Adipocyte (in vitro differentiated cells): Measurements from ENCODE around the gene CTCF.
A peak's percentile ranks its signal among the peaks of the same experiment; 100 is the strongest.

Experiments
- DNase-seq: peaks from one replicate; pipeline ENCODE4 v3.0.0-alpha.2; 2015; ENCODE audit warnings: low read depth
- H3K27me3 ChIP-seq: replicated peaks from 2 replicates; pipeline ENCODE4 v1.7.0; 2013; ENCODE audit warnings: mild to moderate bottlenecking, low read length, moderate library complexity; ENCODE audit not compliant: control insufficient read depth, insufficient read depth
- H3K36me3 ChIP-seq: 2 replicates; pipeline ENCODE4 v1.7.0; 2013; ENCODE audit warnings: low read length, mild to moderate bottlenecking, moderate library complexity; ENCODE audit not compliant: control insufficient read depth, insufficient read depth, severe bottlenecking
- H3K4me1 ChIP-seq: 2 replicates; pipeline ENCODE4 v1.7.0; 2013; ENCODE audit warnings: mild to moderate bottlenecking, low read length, moderate library complexity; ENCODE audit not compliant: control insufficient read depth, insufficient read depth
- H3K4me3 ChIP-seq: 2 replicates; pipeline ENCODE4 v1.7.0; 2013; ENCODE audit warnings: mild to moderate bottlenecking, low read length, moderate library complexity
- H3K9ac ChIP-seq: 2 replicates; pipeline ENCODE4 v1.7.0; 2013; ENCODE audit warnings: mild to moderate bottlenecking, low read length, moderate library complexity
- H3K9me3 ChIP-seq: 2 replicates; pipeline ENCODE4 v1.7.0; 2013; ENCODE audit warnings: mild to moderate bottlenecking, low read length, moderate library complexity; ENCODE audit not compliant: control insufficient read depth

Gene CTCF

DNA sequence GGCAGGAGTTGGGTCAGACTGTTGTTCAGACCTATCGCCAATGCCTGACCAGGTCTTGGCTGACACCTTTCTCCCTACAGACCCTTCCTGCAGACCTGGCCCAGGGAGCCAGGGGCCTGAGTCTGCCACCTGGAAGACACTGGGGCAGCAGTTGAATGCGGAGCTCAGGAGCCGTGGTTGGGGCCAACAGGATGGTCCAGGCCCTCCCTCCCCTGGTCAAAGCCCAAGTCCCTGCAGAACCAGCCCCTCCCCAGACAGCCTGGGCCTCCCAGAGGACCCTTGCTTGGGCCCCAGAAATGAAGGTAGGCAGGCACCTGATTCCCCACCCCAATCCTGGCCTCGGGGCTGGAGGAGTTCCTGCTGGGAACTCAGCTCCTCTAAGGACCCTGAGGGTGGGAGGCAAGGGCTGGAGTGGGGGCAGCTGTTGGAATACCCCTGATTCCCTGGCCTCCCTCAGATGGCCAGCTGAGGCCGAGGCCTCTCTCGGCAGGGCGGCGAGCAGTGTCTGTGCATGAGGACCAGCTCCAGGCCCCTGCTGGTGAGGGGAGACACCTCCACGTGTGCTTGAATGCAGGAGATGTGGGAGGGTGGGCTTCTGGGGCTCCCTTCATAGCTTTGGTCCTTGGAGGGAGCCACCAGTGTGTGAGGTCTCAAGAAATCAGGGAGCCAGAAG lies 94.2 kb downstream of the CTCF start:
- H3K36me3 ChIP-seq: peaks cover 5% of the 10 kb centered on the region
- peaks cover 15% of the 10 kb centered on the region for H3K4me1 ChIP-seq
- H3K9ac ChIP-seq: no peak overlapping the region
- H3K27me3 ChIP-seq: peaks cover 10% of the 10 kb centered on the region
- no peak for DNase-seq
- no peaks in the 10 kb centered on the region for H3K9me3 ChIP-seq
- H3K4me3 ChIP-seq: no peak overlapping the region

GRCh38 chr16:67657017-67657608 lies 94.8 kb downstream of the CTCF start:
- Histone ChIP-seq H3K9me3 (no peaks in the 10 kb centered on the region), H3K27me3 (peaks cover 4% of the 10 kb centered on the region), H3K36me3 (peaks cover 5% of the 10 kb centered on the region), H3K4me3 (no peak overlapping the region), H3K9ac (no peak overlapping the region), H3K4me1 (peaks cover 15% of the 10 kb centered on the region)
- DNase-seq: no peak

- H3K4me1 ChIP-seq: peaks cover 15% of the 10 kb centered on the region
- H3K9me3 ChIP-seq: no peaks in the 10 kb centered on the region
- no peak overlapping the region for H3K4me3 ChIP-seq
- DNase-seq: no peak
- peaks cover 5% of the 10 kb centered on the region for H3K36me3 ChIP-seq
- H3K9ac ChIP-seq: no peak overlapping the region
- H3K27me3 ChIP-seq: no peaks in the 10 kb centered on the region
These were observed 95.6 kb downstream of the CTCF start for GRCh38 chr16:67657751-67658518.

- H3K36me3 ChIP-seq: peaks cover 5% of the 10 kb centered on the region
These were observed 96.7 kb downstream of the CTCF start for GRCh38 chr16:67658849-67659674.

GRCh38 chr16:67659675-67660563 lies 97.6 kb downstream of the CTCF start, which contains the start of gene ACD:
Gene ACD, minus strand, starts transcription at chr16:67660260. Its CDS starts 40 bp downstream, at chr16:67660220.
- H3K27me3 ChIP-seq: no peaks in the 10 kb centered on the region

More at GRCh38 chr16:67658849-67659674, 96.7 kb downstream of the CTCF start:
- DNase-seq: no peak
- Histone ChIP-seq H3K9me3 (no peaks in the 10 kb centered on the region), H3K4me1 (peaks cover 12% of the 10 kb centered on the region), H3K27me3 (no peaks in the 10 kb centered on the region), H3K9ac (peak overlapping the region; percentile 94), H3K4me3 (peak overlapping the region; percentile 98)

DNA sequence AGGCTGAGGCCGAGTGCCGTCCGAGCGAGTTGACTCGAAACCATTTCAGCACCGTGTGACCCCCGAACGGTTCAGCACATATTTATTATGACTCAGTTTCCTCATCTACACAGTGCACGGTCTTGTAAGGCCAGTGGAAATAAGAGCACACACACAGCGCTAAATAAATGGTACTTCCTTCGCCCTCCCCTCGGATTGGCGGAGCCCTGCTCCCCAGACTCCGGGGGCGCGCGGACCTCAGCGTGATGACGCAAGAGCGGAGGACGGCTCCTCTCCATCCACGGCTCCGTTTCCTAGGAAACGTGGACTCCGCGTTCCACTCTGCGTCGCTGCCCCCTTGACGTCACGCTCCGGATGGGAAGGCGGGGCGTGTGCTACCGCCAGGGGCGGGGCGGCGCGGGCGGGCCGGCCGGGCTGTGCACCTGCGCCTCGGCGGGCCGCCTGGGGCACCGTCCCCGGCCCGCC lies 98.3 kb downstream of the CTCF start, which contains the start of gene PARD6A:
Gene PARD6A (plus strand): TSS at position 397 of the 465 bp plus-strand sequence. CDS start 79 bp downstream, outside the sequence.
- H3K27me3 ChIP-seq: no peaks in the 10 kb centered on the region
- H3K36me3 ChIP-seq: peaks cover 5% of the 10 kb centered on the region
- peak within 1 kb of the TSS; percentile 94 for H3K9ac ChIP-seq
- peak within 1 kb of the TSS; percentile 98 for H3K4me3 ChIP-seq
- DNase-seq: peak; percentile 99
- no peaks in the 10 kb centered on the region for H3K9me3 ChIP-seq
- H3K4me1 ChIP-seq: peaks cover 15% of the 10 kb centered on the region

More at GRCh38 chr16:67659675-67660563, 97.6 kb downstream of the CTCF start, which contains the start of gene ACD:
- DNase-seq: peak; percentile 98
- Histone ChIP-seq H3K9me3 (no peaks in the 10 kb centered on the region), H3K9ac (peak within 1 kb of the TSS; percentile 94), H3K4me1 (peaks cover 12% of the 10 kb centered on the region), H3K36me3 (peaks cover 5% of the 10 kb centered on the region), H3K4me3 (peak within 1 kb of the TSS; percentile 98)

DNA sequence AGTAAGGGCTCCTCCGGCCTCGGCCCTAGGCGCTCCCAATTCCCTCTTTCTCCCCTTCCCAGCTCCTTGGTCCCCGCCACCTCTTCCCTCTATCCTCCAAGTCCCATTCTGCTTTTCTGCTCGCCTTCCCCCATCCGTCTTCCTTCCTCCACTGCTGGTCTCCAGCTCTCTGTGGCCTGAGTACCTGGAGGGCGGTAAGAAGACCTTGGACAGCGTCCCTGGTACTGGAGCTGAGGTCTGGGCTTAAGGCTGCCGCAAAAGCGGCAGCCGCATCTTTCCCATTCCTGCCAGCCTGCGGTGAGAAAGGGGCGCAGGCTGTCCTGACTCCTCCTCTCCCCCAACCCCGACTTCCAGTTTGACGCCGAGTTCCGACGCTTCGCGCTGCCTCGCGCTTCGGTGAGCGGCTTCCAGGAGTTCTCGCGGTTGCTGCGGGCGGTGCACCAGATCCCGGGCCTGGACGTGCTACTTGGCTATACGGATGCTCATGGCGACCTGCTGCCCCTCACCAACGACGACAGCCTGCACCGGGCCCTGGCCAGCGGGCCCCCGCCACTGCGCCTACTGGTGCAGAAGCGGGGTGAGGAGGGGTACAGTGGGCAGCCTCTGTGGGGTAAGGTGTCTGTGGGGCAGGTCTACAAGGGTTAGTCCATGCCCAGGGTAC lies 98.9 kb downstream of the CTCF start:
- H3K9me3 ChIP-seq: no peaks in the 10 kb centered on the region
- H3K9ac ChIP-seq: no peak overlapping the region
- no peaks in the 10 kb centered on the region for H3K27me3 ChIP-seq
- peaks cover 5% of the 10 kb centered on the region for H3K36me3 ChIP-seq
- DNase-seq: peak; percentile 31
- H3K4me3 ChIP-seq: peak overlapping the region; percentile 98
- H3K4me1 ChIP-seq: peaks cover 21% of the 10 kb centered on the region

GRCh38 chr16:67661886-67662652 lies 99.7 kb downstream of the CTCF start:
- no peak overlapping the region for H3K9ac ChIP-seq
- peaks cover 24% of the 10 kb centered on the region for H3K4me1 ChIP-seq
- H3K4me3 ChIP-seq: no peak overlapping the region
- H3K36me3 ChIP-seq: peaks cover 5% of the 10 kb centered on the region
- no peak for DNase-seq
- no peaks in the 10 kb centered on the region for H3K9me3 ChIP-seq
- H3K27me3 ChIP-seq: no peaks in the 10 kb centered on the region

GRCh38 chr16:67662653-67663010 lies 100.3 kb downstream of the CTCF start:
- peaks cover 3% of the 10 kb centered on the region for H3K36me3 ChIP-seq
- H3K9ac ChIP-seq: no peak overlapping the region
- H3K9me3 ChIP-seq: no peaks in the 10 kb centered on the region
- H3K4me1 ChIP-seq: peaks cover 30% of the 10 kb centered on the region
- no peaks in the 10 kb centered on the region for H3K27me3 ChIP-seq
- no peak overlapping the region for H3K4me3 ChIP-seq
- no peak for DNase-seq
